ENCODE measurements around the gene RNF182.

GRCh38 chr6:14000901-14001300 lies 76.1 kb downstream of the RNF182 start:
- TF ChIP-seq POLR2A (IDR thresholded peaks at IDR 0.05; ENCODE audit: low read depth, low read length) = no peak
- no peak for TF ChIP-seq TAF1 (IDR thresholded peaks at IDR 0.05; ENCODE audit: borderline replicate concordance, low read depth, low read length)

Measured in GM12892 (cell line).